HCT116 (cell line): ENCODE results near the gene RAB3GAP1.

ENCODE experiments used
- CBX3 ChIP-seq: IDR thresholded peaks from 2 replicates; pipeline ENCODE4 v1.6.1; 2012; ENCODE audit warnings: low read depth
- CTCF ChIP-seq, 3 experiments: fragments of 200-600 bp in 1 of 3; sonication (generic) in 1 of 3; IDR thresholded peaks in 2 of 3; conservative IDR thresholded peaks in 1 of 3; 2 replicates each; pipeline ENCODE4 v1.5.1; 2012 to 2017; ENCODE audit warnings: low read depth in 2 of 3, low read length in 2 of 3, antibody characterized with exemption in 1 of 3, borderline replicate concordance in 1 of 3, control low read depth in 1 of 3, mild to moderate bottlenecking in 1 of 3, mixed read lengths in 1 of 3, mixed run types in 1 of 3, moderate library complexity in 1 of 3; ENCODE audit not compliant: insufficient read depth in 1 of 3
- ELF1 ChIP-seq: IDR thresholded peaks from 2 replicates; pipeline ENCODE4 v1.6.1; 2012; ENCODE audit warnings: low read depth, borderline replicate concordance
- EZH2 ChIP-seq: fragments of 200-600 bp; sonication (generic); IDR thresholded peaks from 2 replicates; pipeline ENCODE4 v1.6.1; 2017; ENCODE audit warnings: antibody characterized with exemption, mixed run types
- EZH2phosphoT487 ChIP-seq: fragments of 200-600 bp; IDR thresholded peaks from 2 replicates; pipeline ENCODE4 v1.6.1; 2018; ENCODE audit warnings: antibody characterized with exemption, borderline replicate concordance
- MAX ChIP-seq: IDR thresholded peaks from 2 replicates; pipeline ENCODE4 v1.6.1; 2012
- POLR2A ChIP-seq: IDR thresholded peaks from 2 replicates; pipeline ENCODE4 v1.7.0; 2011; ENCODE audit warnings: borderline replicate concordance; ENCODE audit not compliant: insufficient read depth, insufficient read length; ENCODE audit errors: extremely low read depth
- POLR2AphosphoS5 ChIP-seq: IDR thresholded peaks from 2 replicates; pipeline ENCODE4 v1.6.1; 2011; ENCODE audit warnings: mild to moderate bottlenecking, low read depth, low read length, moderate library complexity
- REST ChIP-seq: IDR thresholded peaks from 2 replicates; pipeline ENCODE4 v1.6.1; 2012; ENCODE audit warnings: low read depth
- SIN3A ChIP-seq: IDR thresholded peaks from 2 replicates; pipeline ENCODE4 v1.6.1; 2012; ENCODE audit warnings: low read depth
- YY1 ChIP-seq: IDR thresholded peaks from 2 replicates; pipeline ENCODE4 v1.6.1; 2011; ENCODE audit warnings: low read length, low read depth, moderate library complexity, mild to moderate bottlenecking; ENCODE audit not compliant: insufficient replicate concordance; ENCODE audit errors: extremely low read depth
- ZBTB33 ChIP-seq: IDR thresholded peaks from 2 replicates; pipeline ENCODE4 v1.6.1; 2011; ENCODE audit warnings: mild to moderate bottlenecking, low read length, moderate library complexity; ENCODE audit not compliant: insufficient replicate concordance; ENCODE audit errors: extremely low read depth
- ZFX ChIP-seq: fragments of 450-650 bp; IDR thresholded peaks from 2 replicates; pipeline ENCODE4 v1.6.1; 2017
- ZNF274 ChIP-seq: fragments of 200-500 bp; sonication (Bioruptor generic); IDR thresholded peaks from 2 replicates; pipeline ENCODE4 v1.6.1; 2014; ENCODE audit warnings: mild to moderate bottlenecking, low read depth, low read length, inconsistent platforms

GRCh38 chr2:135163306-135163705, 111.2 kb downstream of the RAB3GAP1 start:
- TF ChIP-seq CTCF (IDR thresholded peaks at IDR 0.05 in 2 of 3, conservative IDR thresholded peaks at IDR 0.05 in 1 of 3; ENCODE audit: borderline replicate concordance in 1 of 3, insufficient read depth in 1 of 3, low read depth in 2 of 3, low read length in 2 of 3), result no peak
- no peak for TF ChIP-seq CBX3
- no peak for TF ChIP-seq SIN3A
- no peak for TF ChIP-seq POLR2A
- TF ChIP-seq MAX, result no peak
- TF ChIP-seq ZBTB33, result no peak
- TF ChIP-seq ELF1, result no peak
- TF ChIP-seq ZNF274, result no peak
- no peak for TF ChIP-seq EZH2phosphoT487
- no peak for TF ChIP-seq POLR2AphosphoS5
- TF ChIP-seq REST, result no peak
- TF ChIP-seq ZFX, result no peak
- no peak for TF ChIP-seq YY1
- TF ChIP-seq EZH2, result no peak
